Cortex of kidney (tissue), 1 donor: ENCODE data around the gene NDP.

ENCODE experiments used
- DNase-seq: peaks from one replicate; lab custom pipeline; 2025; lab: John Stamatoyannopoulos, UW

NDP gene, protein sequence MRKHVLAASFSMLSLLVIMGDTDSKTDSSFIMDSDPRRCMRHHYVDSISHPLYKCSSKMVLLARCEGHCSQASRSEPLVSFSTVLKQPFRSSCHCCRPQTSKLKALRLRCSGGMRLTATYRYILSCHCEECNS

DNA sequence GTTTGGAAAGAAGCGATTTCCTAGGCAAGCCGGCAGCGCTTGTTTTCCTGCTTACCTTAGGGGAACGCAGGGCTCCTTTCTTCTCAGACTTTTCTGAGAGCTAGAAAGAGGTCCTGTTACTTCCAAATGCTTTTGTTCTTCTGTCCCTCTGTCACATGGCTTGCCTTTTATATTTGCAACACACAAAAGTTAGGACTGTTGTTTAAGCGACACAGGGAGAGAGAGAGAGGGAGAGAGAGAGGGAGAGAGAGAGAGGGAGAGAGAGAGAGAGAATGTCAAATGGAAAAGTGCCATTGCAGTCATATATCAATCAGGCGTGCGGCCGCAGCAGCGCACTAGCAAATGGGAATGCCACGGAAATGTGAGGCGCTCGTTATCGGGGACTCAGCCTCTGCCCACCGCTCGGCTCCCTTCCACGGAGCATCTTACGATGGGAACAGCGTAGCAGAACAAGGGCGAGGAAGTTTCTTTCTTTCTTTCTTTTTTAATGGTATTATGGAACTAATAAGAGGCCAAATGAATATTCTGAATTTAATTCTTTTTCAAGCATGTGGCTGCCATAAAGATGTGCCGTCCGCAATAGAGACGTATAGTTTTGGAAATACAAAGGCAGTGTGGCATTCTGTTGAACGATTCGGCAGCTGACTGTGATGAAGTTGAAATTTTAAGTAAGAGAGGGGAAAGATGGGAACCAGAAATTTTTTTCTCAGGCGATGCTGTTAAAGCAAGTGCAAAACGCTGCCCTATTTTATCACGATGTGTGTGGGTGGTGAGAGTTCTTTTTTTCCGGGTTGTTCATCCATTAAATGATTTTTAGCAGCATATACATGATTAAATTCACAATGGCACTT, at the start of gene NDP:
Gene NDP (minus strand): TSS at position 142 of the 851 bp plus-strand sequence. CDS start 14,745 bp downstream, outside the sequence.
- no peak for DNase-seq

DNA sequence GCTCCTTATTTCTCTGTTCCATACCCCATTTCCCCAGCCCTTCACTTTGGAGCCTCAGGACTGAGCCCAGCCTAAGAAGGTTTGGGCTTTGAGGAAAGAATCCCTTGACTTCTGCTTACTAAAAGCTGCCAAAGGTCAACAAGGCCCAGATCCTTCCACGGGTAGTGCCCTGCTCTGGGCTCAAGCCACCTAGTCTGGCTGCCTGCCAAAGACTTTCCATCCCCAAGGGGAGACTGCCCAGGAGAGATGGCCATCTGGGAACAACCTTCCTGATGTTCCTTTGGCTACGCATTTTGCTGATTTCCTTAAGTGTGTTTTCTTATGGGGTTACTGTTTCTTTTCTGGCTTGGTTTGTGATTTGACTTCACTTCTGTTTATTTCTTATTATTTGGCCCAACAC, 49.8 kb upstream of the NDP start:
- DNase-seq = no peak

- DNase-seq = no peak
These were observed 47.5 kb upstream of the NDP start for GRCh38 chrX:44020693-44021092.

DNA sequence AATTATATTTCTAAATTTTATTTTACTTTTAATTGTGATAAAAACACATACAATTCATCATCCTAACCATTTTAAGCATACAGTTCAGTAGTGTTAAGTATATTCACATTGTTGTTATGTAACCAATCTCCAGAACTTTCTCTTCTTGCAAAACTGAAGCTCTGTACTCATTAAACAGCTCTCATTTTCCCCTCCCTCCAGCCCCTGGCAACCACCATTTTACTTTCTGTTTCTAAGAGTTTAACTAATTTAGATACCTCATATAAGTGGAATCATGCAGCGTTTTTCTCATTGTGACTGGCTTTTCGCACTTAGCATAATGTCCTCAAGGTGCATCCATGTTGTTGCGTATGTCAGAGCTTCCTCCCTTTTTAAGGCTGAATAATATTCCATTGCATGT, 46.7 kb upstream of the NDP start:
- DNase-seq = no peak

DNA sequence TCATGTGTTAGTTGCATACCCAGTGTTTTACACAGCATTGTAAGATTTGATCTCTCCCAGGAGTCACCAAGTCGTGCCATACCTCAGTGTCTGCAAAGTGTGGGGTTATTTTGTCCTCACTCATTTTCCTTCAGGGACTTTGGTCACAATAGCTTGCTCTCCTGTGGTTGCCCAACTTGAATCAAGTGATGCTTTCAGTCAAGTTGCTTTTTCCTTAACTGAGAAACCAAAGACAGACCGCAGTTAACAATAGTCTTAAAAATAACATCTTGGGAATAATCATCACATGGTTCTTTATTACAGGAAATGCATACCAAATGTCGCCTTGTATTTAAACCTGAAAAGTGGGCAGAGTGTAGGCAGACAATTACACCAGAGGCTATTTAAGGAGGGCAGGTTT, 44.5 kb upstream of the NDP start:
- no peak for DNase-seq

GRCh38 chrX:44016906-44017305, 43.7 kb upstream of the NDP start:
- no peak for DNase-seq

- DNase-seq = no peak
These were observed 39.4 kb upstream of the NDP start for GRCh38 chrX:44012484-44013096.

GRCh38 chrX:44011506-44011905, 38.3 kb upstream of the NDP start:
- no peak for DNase-seq

DNA sequence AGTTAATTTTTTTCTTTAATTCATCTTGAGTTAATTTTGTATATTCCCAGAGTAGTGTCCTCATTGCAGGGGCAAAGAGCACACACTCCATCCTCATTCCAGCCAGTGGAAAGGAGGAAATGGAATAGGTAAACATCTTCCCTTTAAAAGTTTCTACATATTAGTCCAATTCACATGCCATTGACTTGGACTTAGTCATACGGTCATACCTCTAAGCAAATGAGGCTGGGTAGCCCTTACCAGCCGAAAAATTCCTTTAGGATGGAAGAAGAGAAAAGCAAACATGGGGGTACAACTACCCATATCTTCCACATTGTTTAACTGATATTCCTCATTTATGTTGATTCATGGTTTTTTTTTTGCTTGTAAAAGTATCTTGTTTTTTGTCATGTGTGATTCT, 37.4 kb upstream of the NDP start:
- DNase-seq = no peak

DNA sequence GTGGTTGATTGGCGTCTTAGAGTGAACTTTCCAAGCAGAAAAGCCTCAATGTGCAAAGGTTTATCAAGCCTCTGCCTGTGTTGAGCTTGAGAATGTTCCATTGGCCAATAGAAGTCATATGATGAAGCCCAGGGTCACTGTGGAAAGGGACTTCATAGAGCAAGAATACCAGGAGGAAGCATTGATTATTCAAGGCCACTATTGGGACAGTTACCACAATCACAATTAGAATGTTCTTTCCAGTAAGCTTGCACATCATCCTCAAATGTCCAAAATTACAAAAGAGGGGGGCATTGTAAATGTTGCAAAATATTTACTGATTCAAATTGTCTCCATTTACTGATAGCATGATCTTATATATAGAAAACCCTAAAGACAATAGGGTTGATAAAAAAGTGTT, 32.9 kb upstream of the NDP start:
- no peak for DNase-seq

DNA sequence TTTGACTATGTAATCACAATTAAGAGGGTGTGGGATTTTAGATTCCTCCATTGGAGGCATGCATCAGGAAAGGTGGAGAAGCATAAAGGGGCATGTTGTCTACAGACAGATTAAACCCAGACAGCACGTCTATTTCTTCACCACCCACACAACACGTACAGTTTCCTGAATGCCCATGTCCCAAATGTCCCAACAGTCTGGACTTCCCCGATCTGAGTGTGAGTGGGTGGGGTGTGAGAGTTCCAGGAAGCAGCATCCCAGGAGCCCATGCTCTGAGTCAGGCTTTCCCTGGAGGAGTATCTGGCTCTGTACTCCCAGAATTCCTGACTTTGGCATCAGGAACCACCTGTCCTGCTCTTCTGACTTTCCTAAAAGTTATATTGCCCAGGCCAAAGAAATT, 30.8 kb upstream of the NDP start:
- no peak for DNase-seq

GRCh38 chrX:44002567-44002966, 29.4 kb upstream of the NDP start:
- no peak for DNase-seq

GRCh38 chrX:43998374-43998773, 25.2 kb upstream of the NDP start:
- DNase-seq = no peak

DNA sequence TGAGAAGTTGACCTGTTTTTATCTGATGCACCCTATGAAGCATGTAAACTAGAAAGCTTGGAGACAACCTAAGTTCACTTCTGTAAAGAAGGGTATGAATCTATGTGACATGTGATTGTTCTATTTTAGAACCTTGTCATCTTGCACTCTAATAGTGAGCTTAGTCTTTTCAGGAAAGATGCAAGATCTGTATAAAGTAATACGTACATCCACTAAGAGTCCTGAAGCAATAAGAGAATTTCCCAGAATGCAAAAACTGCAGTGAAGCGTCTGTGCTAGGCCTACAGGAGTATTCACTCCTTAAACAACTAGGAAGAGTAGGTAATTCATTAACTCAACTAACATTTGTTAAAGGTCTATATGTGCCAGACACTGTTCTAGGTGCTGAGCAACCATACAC, 23.3 kb upstream of the NDP start:
- no peak for DNase-seq

DNA sequence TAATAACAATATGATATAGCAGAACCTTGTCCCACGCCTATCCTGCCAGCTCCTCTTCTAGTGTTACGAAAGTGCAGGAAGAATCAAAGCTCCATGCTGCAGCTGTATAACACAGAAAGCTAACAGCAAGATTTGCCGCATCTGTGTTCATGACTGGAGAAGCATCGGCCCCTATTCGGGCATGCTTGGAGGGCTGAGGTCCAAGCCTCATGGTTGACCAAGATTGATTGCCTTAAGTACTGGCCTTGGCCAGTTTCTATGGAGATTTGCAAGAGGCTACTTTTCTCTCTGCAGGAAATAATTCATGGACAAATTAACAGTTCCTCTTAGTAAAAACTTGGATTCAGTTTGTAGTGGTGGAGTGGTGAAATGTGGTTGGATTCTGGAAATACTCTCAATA, 12.9 kb upstream of the NDP start:
- no peak for DNase-seq

DNA sequence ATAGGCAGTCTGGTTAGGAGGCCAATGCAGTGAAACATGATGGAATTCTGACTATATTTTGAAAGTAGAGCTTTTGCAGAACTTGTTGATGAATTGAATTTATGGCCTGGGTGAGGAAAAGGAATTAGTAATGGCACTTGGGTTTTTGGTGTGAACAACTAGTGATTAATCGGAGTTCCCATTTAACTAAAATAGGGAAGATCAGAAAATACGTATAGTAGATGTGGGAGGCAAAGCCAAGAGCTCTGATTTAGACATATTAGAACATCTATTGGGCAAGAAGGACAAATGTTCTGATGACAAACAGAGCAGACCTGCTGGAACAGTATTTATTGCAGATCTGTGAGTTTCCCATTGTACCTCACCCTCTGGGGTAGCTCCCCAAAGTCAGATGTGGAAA, 12.3 kb upstream of the NDP start:
- DNase-seq = no peak

GRCh38 chrX:43978226-43978625, 5.0 kb upstream of the NDP start:
- no peak for DNase-seq

GRCh38 chrX:43976205-43976604, 3.0 kb upstream of the NDP start:
- DNase-seq = no peak

DNA sequence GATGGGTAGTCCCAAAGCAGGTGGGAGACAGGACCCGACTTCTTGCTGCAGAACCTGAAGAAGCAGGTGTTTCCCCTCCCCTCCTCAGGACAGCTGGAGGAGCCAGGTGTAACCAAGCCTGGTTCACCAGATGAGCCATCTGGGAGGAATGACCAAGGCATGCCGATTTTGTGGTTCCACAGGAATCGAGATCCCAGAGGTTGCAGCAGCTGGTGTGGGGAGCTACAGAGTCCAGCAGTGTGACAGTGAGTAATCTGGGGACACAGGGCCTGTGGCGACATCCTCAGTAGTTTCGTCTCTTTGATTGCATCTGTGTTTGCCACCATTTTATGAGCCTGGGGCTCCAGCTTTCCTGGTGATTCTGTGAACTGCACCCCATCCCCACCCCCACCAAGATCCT, 2.6 kb upstream of the NDP start:
- DNase-seq = no peak

- DNase-seq = no peak
These were observed 1.7 kb upstream of the NDP start for GRCh38 chrX:43974741-43975465.

DNA sequence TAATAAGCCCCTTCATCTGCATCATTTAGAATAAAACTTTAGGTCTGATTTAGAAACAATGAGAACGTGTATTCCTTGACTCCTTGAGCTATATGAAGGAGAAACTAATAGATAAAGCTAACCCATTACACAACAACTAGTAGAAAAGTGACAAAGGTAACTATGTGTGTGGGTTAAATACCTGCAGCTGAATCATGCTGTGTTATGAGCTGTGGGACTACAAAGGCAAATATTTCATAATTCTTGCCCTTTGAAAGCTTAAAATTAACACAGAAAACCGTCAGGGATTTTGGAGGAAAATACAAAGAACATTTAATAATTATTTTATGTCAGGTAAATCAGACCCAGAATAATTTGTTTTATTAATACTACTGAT, 898 bp upstream of the NDP start:
- no peak for DNase-seq

GRCh38 chrX:43971966-43972961, 926 bp downstream of the NDP start:
- no peak for DNase-seq
